Stimulated activated CD8-positive, alpha-beta memory T cell treated with anti-CD3 and anti-CD28 coated beads, Interleukin-15, amount 100 ng/mL, for 1 hour (primary cell): ENCODE measurements around the gene SPHK1.
"Not testable (repeated sequence)": the region's sequence is repeated elsewhere in the genome, so short reads cannot be mapped to it uniquely, and the experiment has no call there.

Source experiments
- DNase-seq: peaks from one replicate; pipeline ENCODE4 v3.0.0-alpha.2; 2020; ENCODE audit warnings: low read depth

The SPHK1 gene

GRCh38 chr17:76384222-76384986, at the start of gene SPHK1:
Gene SPHK1 (plus strand): TSS chr17:76384609. CDS start chr17:76385645, 1,036 bp downstream.
- DNase-seq: peak; percentile 17

GRCh38 chr17:76335716-76336381, 48.6 kb upstream of the SPHK1 start:
- no peak for DNase-seq

DNA sequence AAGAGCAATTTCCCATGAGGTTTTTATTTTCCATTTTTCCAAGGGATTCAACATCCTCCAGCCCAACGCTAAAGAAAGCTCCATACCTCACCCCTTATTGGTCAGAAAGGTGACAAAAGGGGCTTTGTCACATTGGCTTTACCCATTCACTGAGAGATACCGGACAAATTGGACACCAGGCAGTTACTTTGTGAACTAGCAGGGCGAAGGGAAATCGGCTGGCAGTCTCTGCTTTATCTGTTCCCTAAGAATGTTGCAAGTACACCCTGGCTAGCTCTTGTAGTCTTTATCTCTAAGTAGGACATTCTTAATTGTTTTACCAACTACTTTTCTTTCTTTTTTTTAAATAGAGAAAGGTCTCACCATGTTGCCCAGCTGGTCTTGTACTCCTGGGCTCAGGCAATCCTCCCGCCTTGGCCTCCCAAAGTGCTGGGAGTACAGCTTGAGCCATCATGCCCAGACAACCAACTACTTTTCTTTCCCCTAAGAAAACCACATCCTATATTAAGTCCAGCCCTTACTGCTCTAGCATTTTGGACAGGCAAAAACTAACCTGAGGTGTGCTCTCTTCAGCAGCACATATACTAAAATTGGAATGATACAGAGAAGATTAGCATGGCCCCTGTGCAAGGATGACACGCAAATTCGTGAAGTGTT, 47.5 kb upstream of the SPHK1 start:
- no peak for DNase-seq

GRCh38 chr17:76337413-76337777, 47.0 kb upstream of the SPHK1 start:
- no peak for DNase-seq

DNA sequence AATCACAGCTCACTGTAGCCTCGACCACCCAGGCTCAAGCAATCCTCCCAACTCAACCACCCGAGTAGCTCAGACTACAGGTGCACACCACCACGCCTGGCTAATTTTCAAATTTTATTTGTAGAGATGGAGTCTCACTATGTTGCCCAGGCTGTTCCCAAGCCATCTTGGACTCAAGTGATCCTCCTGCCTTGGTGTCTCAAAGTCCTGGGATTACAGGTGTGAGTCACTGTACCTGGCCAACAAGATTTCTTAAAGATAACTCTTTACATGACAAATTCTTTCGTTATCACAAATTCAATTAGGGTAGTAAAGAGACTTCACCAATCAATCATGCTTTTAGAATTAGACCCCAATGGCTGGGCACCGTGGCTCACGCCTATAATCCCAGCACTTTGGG, 43.1 kb upstream of the SPHK1 start:
- no peak for DNase-seq

- DNase-seq: no peak
Observed at GRCh38 chr17:76343106-76343505, 41.3 kb upstream of the SPHK1 start.

DNA sequence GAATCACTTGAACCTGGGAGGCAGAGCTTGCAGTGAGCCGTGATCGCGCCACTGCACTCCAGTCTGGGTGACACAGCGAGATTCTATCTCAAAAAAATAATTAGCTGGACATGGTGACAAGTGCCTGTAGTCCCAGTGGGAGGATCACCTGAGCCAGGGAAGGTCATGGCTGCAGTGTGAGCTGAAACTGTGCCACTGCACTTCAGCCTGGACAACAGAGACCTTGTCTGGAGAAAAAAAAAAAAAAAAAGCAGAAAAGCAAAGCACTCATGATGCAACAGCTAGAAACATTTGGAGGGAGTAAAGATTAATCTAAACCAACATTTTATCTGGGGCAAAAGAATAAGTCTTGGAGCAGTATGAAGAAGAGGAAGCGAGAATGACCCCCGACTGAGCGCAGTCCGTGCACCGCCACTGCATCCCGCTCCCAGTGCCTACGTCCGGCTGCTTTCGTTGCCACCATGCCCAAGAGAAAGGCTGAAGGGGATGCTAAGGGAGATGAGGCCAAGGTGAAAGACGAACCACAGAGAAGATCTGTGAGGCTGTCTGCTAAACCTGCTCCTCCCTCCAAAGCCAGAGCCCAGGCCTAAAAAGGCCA, 38.9 kb upstream of the SPHK1 start:
- DNase-seq: no peak

- DNase-seq: not testable (repeated sequence)
Observed at GRCh38 chr17:76346936-76347335, 37.5 kb upstream of the SPHK1 start.

DNA sequence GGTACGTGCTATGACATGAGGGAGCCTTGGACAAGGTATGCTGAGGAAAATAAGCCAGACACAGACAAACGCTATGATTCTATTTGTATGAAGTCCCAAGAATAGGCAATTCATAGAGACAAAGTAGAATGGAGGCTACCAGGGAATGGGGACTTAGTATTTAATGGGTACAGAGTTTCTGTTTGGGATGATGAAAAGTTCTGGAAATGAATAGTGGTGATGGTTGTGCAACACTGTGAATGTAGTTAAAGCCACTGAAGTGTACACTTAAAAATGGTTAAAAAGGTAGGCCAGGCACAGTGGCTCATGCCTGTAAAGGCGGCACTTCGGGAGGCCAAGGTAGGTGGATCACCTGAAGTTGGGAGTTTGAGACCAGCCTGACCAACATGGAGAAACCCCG, 33.9 kb upstream of the SPHK1 start:
- DNase-seq: no peak

- DNase-seq: no peak
Observed at GRCh38 chr17:76351526-76352071, 32.8 kb upstream of the SPHK1 start.

- no peak for DNase-seq
Observed at GRCh38 chr17:76353004-76353598, 31.3 kb upstream of the SPHK1 start.

- DNase-seq: peak; percentile 60
Observed at GRCh38 chr17:76353599-76354316, 30.7 kb upstream of the SPHK1 start, which contains the start of gene PRPSAP1. Gene PRPSAP1 (minus strand): TSS chr17:76353916. CDS start chr17:76353703, 213 bp downstream.

DNA sequence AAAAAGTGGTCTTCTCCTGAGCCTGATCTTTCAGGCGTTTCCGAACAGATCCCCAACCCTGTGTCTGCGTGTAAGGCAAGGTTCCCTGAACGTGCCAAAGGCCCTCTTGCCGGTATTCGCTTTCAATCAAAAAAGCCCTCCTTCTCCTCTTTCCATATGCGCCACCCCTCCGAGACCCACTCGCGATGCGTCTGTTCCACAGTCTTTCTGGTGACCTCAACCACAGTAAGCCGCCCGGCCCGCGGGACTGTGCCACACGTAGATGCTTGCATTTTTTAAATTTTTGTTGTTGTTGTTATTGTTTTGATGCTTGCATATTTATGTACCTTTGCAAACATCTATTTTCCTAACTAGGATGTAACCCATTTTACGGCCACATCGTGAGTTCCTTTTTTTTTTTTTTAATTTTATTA, 30.1 kb upstream of the SPHK1 start:
- DNase-seq: no peak

GRCh38 chr17:76354747-76355310, 29.6 kb upstream of the SPHK1 start:
- no peak for DNase-seq

DNA sequence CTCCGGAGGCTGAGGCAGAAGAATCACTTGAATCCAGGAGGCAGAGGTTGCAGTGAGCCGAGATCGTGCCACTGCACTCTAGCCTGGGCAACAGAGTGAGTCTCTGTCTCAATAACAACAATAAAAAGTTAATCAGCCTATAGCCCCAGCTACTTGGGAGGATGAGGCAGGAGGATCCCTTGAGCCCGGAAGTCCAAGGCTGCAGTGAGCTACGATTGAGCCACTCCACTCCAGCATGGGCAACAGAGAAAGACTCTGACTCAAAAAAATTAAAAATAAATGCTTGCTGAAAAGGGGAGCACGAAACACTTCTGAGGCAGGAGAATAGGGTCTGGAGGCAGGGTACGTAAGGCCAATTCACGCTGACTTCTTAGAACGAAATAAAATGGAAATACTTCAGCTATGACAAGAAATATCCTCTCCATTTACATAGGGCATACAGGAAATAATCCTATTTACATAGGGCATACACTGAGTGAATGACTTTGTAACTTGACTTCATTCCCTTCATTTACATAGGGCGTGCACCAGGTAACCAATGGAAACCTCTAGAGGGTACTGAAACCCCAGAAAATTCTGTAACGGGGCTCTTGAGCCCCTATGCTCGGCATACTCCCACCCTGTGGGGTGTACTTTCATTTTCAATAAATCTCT, 27.5 kb upstream of the SPHK1 start:
- no peak for DNase-seq

GRCh38 chr17:76357597-76358158, 26.7 kb upstream of the SPHK1 start:
- no peak for DNase-seq

DNA sequence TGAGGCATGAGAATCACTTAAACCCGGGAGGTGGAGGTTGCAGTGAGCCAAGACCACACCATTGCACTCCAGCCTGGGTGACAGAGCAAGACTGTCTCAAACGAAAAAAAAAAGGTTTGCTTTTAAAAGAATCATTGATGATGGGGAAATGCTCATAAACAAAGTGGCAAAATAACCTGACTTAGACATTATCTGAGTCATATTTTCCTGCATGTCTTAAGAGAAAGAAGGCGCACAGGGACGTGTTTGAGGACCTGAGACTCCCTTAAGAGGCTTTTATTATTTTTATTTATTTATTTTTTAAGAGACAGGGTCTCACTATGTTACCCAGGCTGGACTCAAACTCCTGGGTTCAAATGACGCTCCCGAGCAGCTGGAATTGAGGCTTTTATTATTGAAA, 25.0 kb upstream of the SPHK1 start:
- DNase-seq: no peak

- not testable (repeated sequence) for DNase-seq
Observed at GRCh38 chr17:76359776-76360175, 24.6 kb upstream of the SPHK1 start.

GRCh38 chr17:76360461-76360860, 23.9 kb upstream of the SPHK1 start:
- DNase-seq: no peak
